ENCODE data around the gene FBRSL1. TPM values are rescaled to one million over a fixed set of nuclear protein-coding genes. Genes with fewer than 3 reads are reported as not detected.

Gene FBRSL1
- total and polyA plus RNA-seq, 12 donors = 28.1 to 90.6 (median 47.0) TPM

DNA sequence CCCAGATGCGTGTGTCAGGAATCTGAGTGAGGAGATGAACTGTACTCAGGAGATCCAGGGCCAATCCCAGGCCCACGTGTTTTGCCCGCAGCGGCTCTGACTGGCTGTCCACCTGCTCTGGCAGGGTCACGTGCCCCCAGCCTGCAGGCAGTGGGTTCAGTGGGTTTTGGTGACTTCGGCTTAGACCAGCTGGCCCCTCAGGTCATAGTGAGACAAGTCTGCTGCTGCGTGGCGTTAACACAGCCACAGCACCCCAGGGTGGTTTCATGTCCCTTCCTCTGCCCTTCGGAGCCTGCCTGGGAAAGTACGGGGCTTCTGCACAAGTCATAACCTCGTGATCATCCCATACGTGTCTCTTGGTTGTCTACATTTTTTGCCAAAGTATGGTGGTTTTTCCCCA lies 2.6 kb downstream of the FBRSL1 start:
- Histone ChIP-seq H3K27ac (no peak overlapping the region), H3K9me3 (no peaks in the 10 kb centered on the region), H3K36me3 (peaks cover 0 to 4% (median 0%) of the 10 kb centered on the region in 9 donors), H3K27me3 (no peaks in the 10 kb centered on the region), H3K4me1 (peaks cover 42 to 84% (median 72%) of the 10 kb centered on the region in 9 donors), H3K4me3 (peak overlapping the region in 4 of 10 donors; percentile 76 to 93 (median 83))
- WGBS, 2 donors = 74 to 82% methylated on average over 12 of the region's 12 CpGs
- DNase-seq (no peak), ATAC-seq (no peak)
- TF ChIP-seq, protein P1, sequence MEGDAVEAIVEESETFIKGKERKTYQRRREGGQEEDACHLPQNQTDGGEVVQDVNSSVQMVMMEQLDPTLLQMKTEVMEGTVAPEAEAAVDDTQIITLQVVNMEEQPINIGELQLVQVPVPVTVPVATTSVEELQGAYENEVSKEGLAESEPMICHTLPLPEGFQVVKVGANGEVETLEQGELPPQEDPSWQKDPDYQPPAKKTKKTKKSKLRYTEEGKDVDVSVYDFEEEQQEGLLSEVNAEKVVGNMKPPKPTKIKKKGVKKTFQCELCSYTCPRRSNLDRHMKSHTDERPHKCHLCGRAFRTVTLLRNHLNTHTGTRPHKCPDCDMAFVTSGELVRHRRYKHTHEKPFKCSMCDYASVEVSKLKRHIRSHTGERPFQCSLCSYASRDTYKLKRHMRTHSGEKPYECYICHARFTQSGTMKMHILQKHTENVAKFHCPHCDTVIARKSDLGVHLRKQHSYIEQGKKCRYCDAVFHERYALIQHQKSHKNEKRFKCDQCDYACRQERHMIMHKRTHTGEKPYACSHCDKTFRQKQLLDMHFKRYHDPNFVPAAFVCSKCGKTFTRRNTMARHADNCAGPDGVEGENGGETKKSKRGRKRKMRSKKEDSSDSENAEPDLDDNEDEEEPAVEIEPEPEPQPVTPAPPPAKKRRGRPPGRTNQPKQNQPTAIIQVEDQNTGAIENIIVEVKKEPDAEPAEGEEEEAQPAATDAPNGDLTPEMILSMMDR (IDR thresholded peaks at IDR 0.05) = no peak
- intact Hi-C loops (cut with DNase I) = loop anchor here in 1 of 10 donors (5.0 kb wide), 1 partner anchor 335 kb away; the partner anchor contains the start of gene GOLGA3

DNA sequence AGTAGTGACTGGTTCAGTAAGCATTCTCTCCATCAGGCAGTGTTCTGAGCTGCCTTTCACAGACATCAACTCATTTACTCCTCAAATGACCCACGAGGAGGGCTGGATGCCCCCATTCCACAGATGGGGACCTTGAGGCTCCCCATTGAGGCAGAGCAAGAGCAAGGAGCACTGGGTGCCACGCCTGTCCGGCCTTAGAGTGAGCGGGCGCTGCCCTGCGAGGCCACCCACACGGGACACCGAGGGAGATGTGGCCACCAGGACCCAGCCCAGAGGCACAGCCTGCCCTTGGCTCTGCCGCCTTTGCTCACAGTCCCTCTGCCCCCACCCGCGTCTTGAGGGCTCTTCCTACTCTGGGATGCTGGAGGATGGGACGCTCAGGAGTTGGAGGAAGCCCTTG lies 3.0 kb downstream of the FBRSL1 start:
- peaks cover 0 to 4% (median 0%) of the 10 kb centered on the region in 9 donors for H3K36me3 ChIP-seq
- intact Hi-C loops (cut with DNase I) = loop anchor here in 1 of 10 donors (5.0 kb wide), 1 partner anchor 334 kb away; the partner anchor contains the start of gene GOLGA3
- ATAC-seq (no peak), DNase-seq (no peak)
- TF ChIP-seq, protein P1 (IDR thresholded peaks at IDR 0.05) = no peak
- H3K9me3 ChIP-seq = no peaks in the 10 kb centered on the region
- no peak overlapping the region for H3K27ac ChIP-seq
- 85 to 86% methylated on average over 12 of the region's 12 CpGs for WGBS, 2 donors
- H3K4me3 ChIP-seq = peak overlapping the region in 2 of 10 donors; percentile 76 to 84
- peaks cover 46 to 87% (median 76%) of the 10 kb centered on the region in 9 donors for H3K4me1 ChIP-seq
- H3K27me3 ChIP-seq = no peaks in the 10 kb centered on the region

DNA sequence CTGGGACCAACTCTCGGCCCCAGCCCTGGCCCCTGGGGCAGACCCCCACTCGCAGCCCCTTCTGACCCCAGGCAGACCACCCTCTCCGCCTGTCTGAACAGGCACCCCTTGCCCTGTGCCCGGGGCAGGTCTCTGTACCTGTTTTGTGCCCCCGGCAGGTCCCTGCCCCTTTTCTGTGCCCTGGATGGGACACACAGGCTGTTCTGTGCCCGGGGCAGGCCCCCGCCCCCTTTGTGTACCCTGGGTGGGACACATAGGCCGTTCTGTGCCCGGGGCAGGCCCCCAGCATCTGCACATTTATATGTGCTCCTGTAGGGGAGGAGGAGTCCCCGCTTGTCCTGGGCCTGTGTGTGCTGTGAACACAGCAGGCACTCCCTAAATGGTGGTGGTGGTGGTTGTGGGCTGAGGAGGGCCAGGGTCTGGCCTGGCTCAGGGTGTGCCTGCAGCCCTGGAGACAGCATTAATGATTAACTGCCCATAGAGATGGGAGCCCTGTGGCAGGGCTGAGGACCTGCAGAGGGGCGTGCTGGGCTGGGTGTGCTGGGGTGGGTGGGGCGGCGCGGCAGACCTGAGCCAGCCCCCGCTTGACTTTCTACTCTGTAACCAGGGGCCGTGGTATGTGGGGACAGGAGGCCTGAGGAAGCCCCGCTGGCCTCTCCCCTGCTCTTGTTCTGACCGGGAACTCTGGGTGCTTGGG lies 3.7 kb downstream of the FBRSL1 start:
- intact Hi-C loops (cut with DNase I) = loop anchor here in 1 of 10 donors (5.0 kb wide), 1 partner anchor 334 kb away; the partner anchor contains the start of gene GOLGA3
- Histone ChIP-seq H3K36me3 (peaks cover 0 to 4% (median 0%) of the 10 kb centered on the region in 9 donors), H3K4me3 (no peak overlapping the region), H3K27me3 (no peaks in the 10 kb centered on the region), H3K27ac (peak overlapping the region in 2 of 10 donors; percentile 4 to 25), H3K9me3 (no peaks in the 10 kb centered on the region), H3K4me1 (peaks cover 52 to 87% (median 83%) of the 10 kb centered on the region in 9 donors)
- peak in 1 of 8 donors; percentile 4 for ATAC-seq
- TF ChIP-seq, protein P1 (IDR thresholded peaks at IDR 0.05) = no peak
- no peak for DNase-seq
- WGBS, 2 donors = 84 to 85% methylated on average over 17 to 18 of the region's 18 CpGs

DNA sequence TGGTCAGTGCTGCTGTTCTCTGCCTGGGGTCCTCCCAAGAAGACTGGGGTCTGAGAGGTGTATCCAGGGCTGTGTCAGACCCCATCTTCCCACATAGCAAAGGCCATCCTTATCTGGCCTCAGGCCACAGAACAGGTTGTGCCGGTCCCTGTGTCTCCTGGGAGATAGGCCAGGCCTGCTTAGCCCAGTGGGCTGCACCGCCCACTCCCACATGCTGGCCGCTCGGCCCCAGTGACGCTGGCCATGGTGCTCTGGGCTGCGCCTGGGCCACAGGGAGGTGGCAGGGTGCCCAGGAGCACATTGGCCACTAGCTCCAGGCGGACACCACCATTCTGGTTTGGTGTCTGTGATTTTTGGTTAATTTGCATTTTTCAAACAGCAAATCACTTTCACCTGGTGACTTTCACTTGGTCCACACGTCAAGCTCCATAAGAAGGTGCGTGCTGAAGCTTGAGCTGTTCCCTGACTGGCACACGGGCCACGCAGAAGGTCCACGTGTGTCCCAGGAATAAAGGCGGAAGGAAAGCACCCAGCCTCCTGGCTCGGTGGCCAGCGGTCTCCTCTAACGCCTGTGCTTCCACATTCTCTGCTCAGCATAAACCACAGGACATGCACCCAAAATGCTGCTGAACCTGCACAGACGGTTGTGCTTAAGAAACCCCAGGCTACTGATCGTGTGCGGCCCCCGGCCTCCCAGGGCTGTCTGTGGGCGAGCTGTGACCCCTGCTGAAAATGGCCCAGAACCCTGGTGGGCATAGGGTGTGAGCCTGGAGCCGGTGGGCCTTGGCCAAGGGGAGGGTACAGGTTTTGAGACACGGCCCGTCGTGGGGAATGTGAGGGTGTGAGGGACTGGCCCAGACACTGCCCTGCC lies 4.6 kb downstream of the FBRSL1 start:
- H3K27ac ChIP-seq = peak overlapping the region in 2 of 10 donors; percentile 4 to 36
- TF ChIP-seq, protein P1 (IDR thresholded peaks at IDR 0.05) = no peak
- H3K9me3 ChIP-seq = no peaks in the 10 kb centered on the region
- ATAC-seq (peak in 4 of 8 donors; percentile 3 to 61 (median 32)), DNase-seq (no peak)
- peaks cover 60 to 89% (median 85%) of the 10 kb centered on the region in 9 donors for H3K4me1 ChIP-seq
- H3K4me3 ChIP-seq = no peak overlapping the region
- 66 to 71% methylated on average over 25 of the region's 25 CpGs for WGBS, 2 donors
- peaks cover 0 to 4% (median 0%) of the 10 kb centered on the region in 9 donors for H3K36me3 ChIP-seq
- intact Hi-C loops (cut with DNase I) = loop anchor here in 2 of 10 donors (5.0 kb wide), 2 partner anchors 103 to 333 kb away; partner anchors contain the start of gene GOLGA3 (in 1 of the 2)
- no peaks in the 10 kb centered on the region for H3K27me3 ChIP-seq
